NB4 (cell line): ENCODE data around the gene BORCS5.

Source experiments
- DNase-seq: peaks from one replicate; pipeline ENCODE4 v3.0.0; 2010; ENCODE audit warnings: low read depth
- H3K4me3 ChIP-seq: one replicate; pipeline ENCODE4 v1.5.1; 2011; ENCODE audit warnings: mild to moderate bottlenecking, low read depth, low read length, moderate library complexity
- CTCF ChIP-seq: IDR thresholded peaks from one replicate; pipeline ENCODE4 v1.5.1; 2012; ENCODE audit warnings: low read depth, low read length
- MAX ChIP-seq: IDR thresholded peaks from 2 replicates; pipeline ENCODE4 v1.6.1; 2011; ENCODE audit warnings: low read depth, low read length
- MYC ChIP-seq: IDR thresholded peaks from 2 replicates; pipeline ENCODE4 v1.6.1; 2011; ENCODE audit warnings: low read depth, low read length
- POLR2A ChIP-seq: IDR thresholded peaks from 2 replicates; pipeline ENCODE4 v1.6.1; 2011; ENCODE audit warnings: mild to moderate bottlenecking; ENCODE audit not compliant: insufficient read length; ENCODE audit errors: extremely low read depth

Gene BORCS5

GRCh38 chr12:12513416-12514006 lies 156.6 kb downstream of the BORCS5 start:
- TF ChIP-seq CTCF (no peak), POLR2A (no peak), MAX (no peak), MYC (no peak)
- no peak overlapping the region for H3K4me3 ChIP-seq
- DNase-seq, result no peak

GRCh38 chr12:12518464-12518845 lies 161.6 kb downstream of the BORCS5 start:
- TF ChIP-seq MAX (no peak), POLR2A (no peak), MYC (no peak)
- no peak for DNase-seq
- H3K4me3 ChIP-seq, result no peak overlapping the region

GRCh38 chr12:12518919-12519318 lies 162.0 kb downstream of the BORCS5 start:
- TF ChIP-seq POLR2A, result no peak
- TF ChIP-seq CTCF, result no peak
- no peak for TF ChIP-seq MYC
- TF ChIP-seq MAX, result no peak
- H3K4me3 ChIP-seq, result no peak overlapping the region
- DNase-seq, result no peak
